Superior temporal gyrus (tissue), 1 donor: ENCODE data around the gene HDAC9.

Experiments
- DNase-seq: peaks from one replicate; pipeline ENCODE4 v3.0.0-alpha.2; 2016; ENCODE audit errors: extremely low spot score

The HDAC9 gene

DNA sequence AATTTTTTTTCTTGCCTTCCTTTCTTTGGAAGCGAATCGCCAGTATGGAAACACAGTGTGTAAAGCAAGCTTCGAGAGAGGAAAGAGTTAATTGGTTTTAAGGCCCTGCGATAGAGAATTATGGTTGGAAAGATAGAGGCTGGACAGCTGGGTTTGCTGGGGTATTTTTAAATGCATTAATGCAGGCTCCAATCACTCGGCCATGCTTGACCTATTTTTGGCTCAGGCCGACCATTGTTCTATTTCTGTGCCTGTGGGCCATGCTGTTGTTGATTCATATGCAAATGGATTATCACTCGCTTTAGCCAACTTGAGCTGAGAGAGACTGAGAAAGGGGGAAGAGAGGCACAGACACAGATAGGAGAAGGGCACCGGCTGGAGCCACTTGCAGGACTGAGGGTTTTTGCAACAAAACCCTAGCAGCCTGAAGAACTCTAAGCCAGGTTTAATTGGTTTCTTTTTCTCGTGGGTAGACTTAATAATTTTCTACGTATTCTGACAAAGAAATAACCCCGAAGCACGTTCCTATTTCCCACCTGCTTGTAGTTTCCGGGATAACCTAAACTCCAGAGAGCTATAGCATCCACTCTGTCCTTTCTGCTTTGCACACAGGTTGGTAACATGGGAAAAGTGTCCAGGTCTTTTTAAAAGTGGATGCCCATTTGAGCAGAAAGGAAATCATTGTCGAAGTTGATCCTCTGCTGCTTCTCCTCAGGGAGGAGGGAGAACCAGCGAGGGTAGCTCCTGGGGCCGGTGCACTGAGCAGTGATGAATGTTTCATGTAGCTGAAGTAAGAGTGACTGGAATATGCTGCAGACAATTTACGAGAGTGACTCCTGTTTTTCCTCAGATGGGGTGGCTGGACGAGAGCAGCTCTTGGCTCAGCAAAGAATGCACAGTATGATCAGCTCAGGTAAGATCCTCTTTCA, at the start of gene HDAC9:
Gene HDAC9 (plus strand): TSS at position 338 of the 929 bp plus-strand sequence. CDS start 554 bp downstream, at position 892.
- DNase-seq, result peak; percentile 92

DNA sequence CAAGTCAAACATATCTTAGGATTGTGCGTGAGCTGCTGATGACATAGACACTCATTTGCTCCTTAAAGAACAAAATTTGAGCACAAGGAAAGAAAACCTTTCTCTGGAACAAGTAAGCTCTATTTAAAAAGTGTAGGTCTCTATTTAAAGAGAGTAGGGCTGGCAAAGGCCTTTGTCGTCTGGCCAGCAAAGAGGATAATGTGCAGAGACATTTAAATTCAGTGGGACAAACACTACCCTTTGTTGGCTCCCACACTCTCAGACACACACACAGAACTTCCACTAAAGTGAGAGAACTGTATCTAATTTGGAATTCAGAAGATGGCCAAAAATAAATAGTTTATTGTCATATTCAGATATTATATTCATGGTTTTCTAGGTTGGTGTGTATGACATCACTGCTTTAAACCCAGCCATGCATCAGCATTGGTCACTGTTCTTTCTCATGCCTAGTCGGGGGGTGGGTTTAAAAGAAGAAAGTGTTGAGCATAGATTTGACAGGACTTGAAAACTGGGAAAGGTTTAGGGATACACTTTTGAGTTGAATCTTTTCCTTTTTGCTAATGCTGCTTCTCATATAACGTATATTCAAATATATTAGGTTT, 49.5 kb upstream of the HDAC9 start:
- no peak for DNase-seq

DNA sequence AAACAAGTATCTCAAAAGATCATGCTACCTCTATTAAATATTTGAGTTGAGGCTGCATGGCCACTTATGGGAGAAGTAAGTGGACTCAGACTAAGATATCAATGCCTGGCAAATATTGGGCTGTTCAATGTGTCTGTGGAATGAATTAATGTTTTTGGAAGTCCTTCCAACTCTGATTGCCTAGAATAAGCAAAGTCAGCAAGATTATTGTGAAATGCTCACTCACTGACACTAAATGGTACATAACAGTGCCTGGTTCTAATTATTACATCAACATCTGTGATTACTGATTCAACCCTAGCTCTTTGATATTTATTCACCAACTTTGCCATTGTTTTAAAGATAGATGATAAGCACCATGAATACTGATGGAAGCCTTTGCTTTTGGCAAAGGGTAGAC, 45.5 kb upstream of the HDAC9 start:
- no peak for DNase-seq

DNA sequence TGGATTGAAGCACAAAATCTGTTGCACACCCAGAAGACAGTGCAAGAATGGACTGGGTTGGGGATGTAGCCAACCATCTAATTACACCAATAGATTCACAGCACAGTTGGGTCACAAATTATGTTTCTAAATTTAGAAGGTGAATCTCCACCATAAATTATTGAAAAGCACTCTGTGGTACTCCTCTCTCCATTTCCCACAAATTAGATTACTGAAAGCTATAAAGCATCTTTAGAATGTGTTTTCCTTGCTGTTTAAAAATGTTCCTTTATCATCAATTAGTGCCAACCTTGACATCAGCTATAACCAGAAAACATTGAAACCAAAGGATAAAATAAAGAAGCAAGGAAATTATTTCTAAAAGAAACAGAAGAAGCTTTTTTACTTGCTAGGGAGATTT, 39.9 kb upstream of the HDAC9 start:
- no peak for DNase-seq

DNA sequence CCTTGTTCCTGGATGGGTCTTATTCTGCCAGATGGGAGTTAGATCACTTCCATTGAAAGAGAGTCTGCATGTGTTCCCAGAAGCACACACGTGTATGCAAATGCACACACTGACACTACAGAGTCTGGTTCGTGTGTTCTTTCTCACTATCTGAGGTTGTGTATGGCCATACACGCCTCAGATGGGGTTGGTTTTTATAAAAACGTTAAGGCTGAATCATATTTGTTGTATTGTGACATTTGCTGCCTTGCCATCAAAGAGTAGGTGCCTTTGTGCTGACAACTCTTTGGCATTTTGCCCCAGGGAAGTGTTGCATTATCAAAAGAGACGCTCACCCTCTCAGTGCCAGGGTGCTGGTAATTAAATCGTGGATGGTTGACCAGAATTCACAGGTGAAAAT, 37.7 kb upstream of the HDAC9 start:
- no peak for DNase-seq

DNA sequence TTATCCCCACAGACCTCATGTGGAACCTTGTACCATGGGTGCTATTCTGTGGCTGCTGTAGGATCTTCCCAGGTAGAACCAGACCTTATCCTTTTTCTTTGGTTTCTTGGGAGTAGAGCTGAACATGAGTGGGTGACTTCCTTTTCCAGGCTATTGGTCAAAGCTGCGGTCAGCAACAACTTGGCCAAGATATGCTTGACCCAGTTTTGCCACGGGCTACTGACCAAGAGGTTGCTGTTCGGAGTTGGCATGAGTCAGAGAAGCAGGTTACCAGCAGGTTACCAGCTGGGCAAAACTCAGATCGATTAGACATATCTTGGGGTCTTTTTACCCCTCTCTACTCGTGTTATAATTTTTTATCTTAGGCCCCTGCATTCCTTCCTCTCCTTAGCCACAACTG, 36.7 kb upstream of the HDAC9 start:
- no peak for DNase-seq

DNA sequence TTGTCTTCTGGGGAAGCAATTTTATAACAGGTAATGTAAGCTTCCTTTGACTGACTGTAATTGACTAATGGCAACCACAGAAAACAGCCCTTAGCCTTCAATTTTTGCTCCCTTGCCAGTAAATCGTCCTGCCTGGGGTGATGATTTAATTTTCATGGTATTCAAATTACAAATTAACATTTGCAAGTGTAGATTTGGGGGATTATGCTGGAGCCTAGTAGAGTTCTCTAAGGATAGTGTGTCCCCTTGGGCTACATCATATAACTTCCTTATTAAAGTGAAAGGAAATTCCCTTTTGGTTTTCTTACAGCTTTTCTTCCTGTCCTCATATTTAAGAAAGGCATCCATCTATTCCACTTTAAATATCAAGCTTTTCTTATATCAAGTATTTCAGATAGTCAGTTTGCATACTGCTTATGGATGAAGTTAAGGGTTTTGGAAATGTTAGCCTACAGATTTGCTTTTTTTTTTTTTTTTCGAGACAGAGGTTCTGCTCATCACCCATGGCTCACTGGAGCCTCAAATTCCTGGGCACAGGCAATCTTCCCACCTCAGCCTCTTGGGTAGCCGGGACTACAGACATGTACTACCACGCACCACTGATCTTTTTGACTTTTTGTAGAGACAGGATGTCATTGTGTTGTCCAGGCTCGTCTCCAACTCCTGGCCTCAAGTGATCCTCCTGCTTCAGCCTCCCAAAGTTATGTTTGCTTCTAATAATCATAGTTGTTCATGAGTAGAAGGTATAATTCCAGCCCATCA, 35.9 kb upstream of the HDAC9 start:
- DNase-seq, result no peak

DNA sequence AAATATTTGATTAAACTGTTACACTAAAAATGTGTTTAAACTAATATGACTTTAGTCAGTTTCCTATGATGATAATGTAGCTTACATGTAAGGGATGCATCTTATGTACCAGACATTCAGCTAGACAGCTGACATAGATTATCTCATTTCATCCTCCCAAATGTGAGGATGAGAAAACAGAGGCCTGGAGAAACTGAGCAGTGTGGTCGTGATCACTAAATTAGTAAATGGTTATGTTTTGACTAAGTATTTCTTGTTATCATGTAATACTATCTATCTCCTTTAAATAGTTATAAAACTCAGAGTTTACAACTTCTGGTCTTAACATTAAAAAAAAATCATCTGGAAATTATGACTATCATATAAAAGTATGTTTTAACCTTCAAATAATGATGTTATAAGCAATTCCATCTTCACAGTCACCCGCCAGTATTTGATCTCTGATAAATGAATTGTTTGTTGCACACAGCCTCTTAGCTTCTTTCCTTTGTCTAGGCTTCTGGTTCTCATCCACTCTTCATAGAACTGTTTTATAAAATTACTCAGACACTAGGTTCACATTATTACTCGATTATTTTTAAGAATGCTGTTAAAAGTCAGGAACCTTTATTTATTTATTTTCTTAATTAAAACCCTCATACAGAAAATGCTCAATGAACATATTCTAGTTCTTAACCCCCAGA, 33.6 kb upstream of the HDAC9 start:
- DNase-seq, result no peak

DNA sequence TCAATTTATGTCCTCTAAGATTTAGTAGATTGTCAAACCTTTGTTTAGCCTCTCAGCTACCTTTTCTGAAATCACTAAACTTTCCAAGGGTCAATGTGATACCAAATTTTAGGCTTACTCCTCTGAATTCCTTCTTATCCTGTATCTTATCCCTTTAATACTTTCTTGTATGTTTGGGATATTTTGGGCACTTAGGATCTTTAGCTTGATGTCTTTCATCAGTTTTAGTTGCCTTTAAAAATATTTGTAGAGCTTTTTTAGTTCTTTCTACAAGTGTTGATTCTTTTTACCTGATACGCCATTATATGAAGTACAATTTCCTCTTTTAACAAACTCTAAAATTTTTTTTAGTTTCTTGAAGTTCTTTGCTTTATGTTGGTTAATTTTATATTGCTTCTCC, 30.7 kb upstream of the HDAC9 start:
- DNase-seq, result no peak

DNA sequence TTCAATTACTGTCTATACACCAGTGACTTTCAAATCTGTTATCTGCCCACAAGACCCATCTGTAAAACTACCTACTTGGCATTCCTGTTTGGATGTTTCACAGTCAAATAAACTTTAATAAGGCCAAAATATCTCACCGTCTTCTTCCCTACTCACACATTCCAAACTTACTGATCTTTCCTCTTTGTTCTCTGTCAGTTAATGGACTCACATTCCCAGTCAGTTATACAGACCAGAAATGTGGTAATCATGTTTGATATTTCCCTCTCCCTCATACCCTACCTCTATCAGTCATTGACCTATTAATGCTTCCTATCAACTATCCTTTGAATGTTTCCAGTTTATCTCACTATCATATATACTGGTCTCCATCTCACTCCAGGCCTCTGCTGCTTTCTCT, 28.5 kb upstream of the HDAC9 start:
- no peak for DNase-seq

DNA sequence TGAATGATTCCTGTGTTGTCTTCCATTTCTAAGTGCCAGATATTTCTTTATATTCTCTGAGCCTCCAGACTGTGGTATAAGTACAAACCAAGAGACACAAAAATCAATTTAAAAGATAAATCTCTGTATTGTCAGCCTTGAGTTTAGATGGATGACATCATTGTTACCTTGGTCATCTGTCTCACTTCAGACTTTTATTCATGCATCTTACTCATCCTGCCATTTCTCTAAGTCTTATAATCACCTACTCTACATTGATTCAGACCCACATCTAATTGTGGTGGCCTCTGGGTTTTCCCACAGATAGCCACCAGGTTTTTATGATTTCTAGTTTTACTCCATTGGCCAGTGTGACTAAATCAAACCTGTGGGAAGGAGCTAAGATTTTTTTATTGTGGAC, 26.8 kb upstream of the HDAC9 start:
- no peak for DNase-seq

DNA sequence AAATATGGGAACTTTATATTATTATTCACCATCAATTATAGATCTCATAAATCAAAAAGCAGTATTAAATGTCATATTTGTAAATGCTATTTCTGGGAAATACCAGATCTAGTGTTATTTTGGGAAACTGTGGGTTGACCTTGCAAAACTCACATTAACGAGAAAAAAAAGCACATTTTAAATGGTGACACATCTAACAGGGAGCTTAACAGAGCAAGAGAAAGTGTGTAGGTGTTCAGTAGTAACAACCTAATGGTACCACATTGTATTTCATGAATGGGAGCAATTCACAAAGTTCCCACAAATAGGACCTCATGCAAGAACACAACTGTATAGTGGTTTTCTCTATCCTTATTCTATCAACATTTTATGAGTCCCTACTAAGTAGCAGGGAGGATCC, 26.2 kb upstream of the HDAC9 start:
- no peak for DNase-seq

DNA sequence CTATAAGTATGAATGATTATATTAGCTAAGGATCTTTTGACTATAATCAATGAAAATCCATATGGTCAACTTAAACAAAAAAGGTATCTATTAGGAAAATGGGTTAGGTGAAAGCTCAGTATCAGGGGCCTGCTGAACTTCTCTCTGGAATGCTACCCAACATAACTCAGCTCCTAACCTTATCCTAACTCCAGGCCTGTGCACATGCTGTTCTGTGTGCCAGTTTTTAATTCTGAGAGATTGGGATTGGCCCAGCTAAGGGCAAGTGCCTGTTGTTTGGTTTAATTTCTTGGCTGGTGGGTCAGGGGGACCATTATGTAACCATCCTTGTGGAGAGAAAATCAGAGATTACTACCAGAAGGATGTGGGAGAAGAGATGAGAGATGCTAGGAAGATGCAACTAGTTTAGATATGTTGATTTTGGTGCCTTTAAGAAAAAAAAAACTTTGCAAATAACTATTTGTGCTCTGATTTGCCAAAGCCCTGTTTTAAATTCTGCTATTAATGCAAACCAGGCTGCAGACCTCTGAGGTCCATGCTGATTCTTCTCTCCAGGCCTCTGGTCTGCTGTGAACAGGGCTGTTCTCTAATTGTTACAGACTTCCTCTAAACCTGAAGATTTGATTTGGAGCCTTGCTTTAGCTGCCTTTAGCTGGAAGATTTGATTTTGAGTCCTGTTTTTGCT, 23.9 kb upstream of the HDAC9 start:
- no peak for DNase-seq

DNA sequence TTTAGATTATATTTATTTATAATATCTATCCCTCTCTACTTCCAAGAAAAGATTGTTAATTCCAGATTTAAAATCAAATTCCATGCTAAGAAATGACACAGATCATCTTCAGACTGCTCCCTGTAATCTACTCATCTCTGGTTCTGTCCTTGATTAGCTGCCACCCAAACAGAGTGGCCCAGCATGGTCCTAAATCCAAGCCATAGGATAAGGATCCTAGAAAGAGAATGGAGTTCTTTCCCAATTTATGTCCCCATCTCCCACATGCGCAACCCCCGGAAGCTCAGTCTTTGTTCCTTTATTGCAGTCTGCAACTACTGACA, 23.4 kb upstream of the HDAC9 start:
- DNase-seq, result no peak

DNA sequence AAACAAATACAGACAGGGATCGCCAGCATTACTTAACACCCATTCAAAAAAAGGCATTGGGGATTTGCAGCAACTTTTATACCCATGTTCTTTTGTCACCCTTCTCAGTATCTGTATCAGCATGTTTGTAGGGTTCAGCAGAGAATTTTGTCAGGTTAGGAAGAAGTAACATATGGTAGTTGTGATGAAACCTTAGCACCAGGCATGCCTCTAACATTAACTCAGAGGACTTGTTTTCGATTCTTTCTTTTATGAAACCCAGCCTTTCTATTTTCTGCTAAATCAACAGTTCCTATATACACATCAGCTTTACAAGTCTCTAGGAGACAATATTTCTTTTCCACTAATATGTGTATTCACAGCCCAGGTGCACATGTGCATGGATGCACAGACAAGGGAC, 22.4 kb upstream of the HDAC9 start:
- DNase-seq, result no peak

DNA sequence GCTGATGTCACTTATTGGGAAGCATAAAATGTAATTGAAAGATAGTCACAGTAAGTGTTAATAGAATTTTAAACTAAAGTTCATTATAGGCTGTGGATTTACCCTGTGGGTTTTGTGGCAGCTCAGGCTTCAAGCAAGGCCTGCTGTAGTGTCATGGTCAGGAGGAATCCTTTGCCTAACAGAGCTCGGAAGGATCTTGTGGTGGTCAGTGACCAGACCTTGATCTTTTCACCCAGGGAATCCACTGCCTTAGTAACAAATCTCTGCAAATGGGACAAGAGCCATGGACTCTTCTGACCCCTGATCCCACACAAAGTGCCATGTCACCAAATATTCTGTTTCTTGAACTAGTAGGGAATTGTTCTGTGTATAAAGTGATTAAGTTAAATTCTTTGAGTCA, 20.6 kb upstream of the HDAC9 start:
- peak; percentile 45 for DNase-seq

DNA sequence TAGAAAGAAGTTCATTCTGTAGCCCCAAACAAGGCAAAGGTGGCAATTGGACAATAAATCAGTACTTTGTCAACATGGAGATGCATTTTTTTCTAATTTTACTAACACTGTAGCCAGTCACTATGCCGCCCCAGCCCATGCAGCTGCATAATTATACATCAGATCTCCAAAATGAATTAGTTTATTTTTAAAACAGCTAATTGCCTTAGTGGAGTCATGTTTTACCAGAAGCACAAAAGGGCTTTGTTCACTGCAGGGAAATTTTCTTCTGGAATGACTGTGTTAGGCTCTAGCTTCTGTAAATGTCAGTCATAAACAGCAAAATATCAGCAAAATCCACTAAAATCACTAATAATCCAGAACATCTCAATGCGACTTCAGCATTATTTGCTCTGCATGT, 20.1 kb upstream of the HDAC9 start:
- peak; percentile 79 for DNase-seq

DNA sequence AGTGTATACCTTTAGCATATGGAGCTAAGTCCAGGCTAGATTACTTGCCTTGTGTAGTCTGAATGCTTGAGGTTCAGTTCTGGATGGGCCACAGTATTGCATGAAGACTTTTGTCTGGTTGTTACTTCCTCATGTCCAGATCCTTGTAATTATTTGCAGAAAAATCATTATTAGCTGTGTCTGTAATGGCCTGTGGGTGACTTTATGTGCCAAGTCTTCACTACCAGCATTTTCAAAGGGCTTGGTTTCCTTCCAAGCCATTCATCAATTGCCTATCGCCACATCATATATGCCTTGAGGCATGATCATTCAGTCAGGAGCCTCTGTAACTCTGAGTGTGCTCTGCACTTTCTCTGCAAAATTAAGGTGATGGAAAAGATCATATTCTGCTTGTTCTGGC, 13.8 kb upstream of the HDAC9 start:
- DNase-seq, result no peak

DNA sequence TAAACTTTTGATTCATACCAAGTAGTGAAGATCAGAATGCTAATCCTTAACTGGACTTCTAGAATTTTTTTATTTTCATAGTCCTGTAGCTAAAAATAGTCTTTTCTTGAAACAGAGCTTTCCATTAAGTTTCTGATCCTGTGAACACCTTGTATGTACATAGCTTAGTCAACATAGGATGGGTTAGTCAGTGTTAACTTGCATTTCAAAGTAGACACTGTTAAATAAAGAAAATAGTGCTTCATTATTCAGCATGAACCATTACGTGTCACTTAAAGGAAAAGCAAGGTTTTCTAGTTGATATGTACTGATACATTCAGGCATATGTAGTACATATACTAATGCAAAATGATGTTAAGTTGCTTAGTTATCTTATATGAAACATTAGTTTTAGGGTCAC, 7.5 kb upstream of the HDAC9 start:
- DNase-seq, result no peak

DNA sequence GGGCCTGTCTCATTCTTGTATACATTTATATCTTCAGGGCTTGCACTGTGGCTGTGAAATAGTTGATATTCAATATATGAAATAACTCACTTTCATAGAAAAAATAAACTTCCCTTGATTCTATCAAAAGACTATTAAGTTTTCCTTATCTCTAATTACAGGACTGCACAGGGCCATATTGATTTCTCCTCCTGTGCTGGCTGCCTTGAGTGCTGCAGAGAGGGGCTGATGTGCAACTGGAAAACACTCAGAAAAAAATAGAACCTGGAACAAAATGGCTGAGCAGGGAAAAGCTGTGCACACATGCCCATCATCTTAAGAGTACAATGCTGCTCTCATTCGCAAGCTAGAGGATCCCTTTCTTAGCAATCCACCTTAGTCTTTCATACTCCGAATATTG, 5.9 kb upstream of the HDAC9 start:
- no peak for DNase-seq

DNA sequence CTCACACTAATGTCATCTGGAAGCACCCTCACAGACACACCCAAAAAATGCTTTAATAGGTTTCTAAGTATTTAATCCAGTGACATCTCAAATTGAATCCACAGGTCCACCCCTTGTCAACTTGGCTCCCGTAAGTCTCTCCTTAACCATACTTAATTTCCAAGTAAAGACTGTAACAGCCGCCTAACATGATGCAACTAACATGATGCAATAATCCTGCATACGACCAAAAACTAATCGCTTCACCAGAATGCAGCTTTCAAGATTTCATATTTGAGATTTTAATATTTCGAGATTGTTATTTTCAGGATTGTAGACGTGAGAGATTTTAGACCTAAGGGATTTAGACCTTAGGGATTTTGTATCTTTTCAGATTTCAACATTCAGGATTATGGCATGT, 3.7 kb upstream of the HDAC9 start:
- no peak for DNase-seq

DNA sequence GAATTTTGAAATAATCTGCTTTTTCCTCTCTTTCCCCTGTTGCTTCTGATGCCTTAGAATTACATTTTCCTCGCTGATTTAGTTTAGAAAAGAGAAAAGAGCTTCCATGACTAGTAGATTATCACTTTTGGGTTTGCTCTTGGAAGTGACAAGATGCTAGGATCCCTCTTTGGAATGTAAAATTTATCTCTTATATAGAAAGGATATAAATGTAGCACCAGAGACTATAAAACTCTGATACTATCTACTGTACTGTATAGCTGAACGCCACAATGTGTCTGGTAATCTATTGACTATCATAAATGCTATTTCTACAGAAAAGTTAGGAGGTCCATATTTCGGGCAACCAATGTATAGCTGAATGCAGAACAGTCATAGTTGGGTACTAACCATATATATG, 1.1 kb upstream of the HDAC9 start:
- no peak for DNase-seq
